Memory B cell (primary cell): ENCODE measurements around the gene FAM200B.

ENCODE experiments used
- ATAC-seq: fragments of 150-1000 bp; cut with Tn5 transposase; 2 replicates; pipeline ENCODE4 v1.10.0; 2021; ENCODE audit warnings: low read depth, mild to moderate bottlenecking, moderate library complexity
- DNase-seq, 2 donors: peaks; one replicate each; pipeline ENCODE4 v3.0.0; 2022; ENCODE audit warnings: low spot score in 2 of 2
- H3K27ac Mint-ChIP-seq: one replicate; pipeline ENCODE4 v1.8.0; 2022; ENCODE audit warnings: mild to moderate bottlenecking, moderate library complexity, mixed read lengths
- H3K27me3 Mint-ChIP-seq: one replicate; pipeline ENCODE4 v1.8.0; 2022; ENCODE audit warnings: mixed read lengths
- H3K36me3 Mint-ChIP-seq: one replicate; pipeline ENCODE4 v1.8.0; 2022; ENCODE audit warnings: mild to moderate bottlenecking, mixed read lengths
- H3K4me1 Mint-ChIP-seq: one replicate; pipeline ENCODE4 v1.8.0; 2022; ENCODE audit warnings: mixed read lengths
- H3K4me3 Mint-ChIP-seq: one replicate; pipeline ENCODE4 v1.8.0; 2022; ENCODE audit warnings: mild to moderate bottlenecking, moderate library complexity, mixed read lengths
- H3K9me3 Mint-ChIP-seq: one replicate; pipeline ENCODE4 v1.8.0; 2022; ENCODE audit warnings: mixed read lengths

Gene FAM200B

GRCh38 chr4:15696866-15697265, 15.2 kb downstream of the FAM200B start:
- Mint-ChIP-seq H3K27ac (no peak overlapping the region), H3K9me3 (peaks cover 3% of the 10 kb centered on the region), H3K27me3 (peaks cover 9% of the 10 kb centered on the region), H3K4me3 (no peak overlapping the region), H3K36me3 (peaks cover 4% of the 10 kb centered on the region), H3K4me1 (peaks cover 2% of the 10 kb centered on the region)
- DNase-seq (no peak), ATAC-seq (no peak)

GRCh38 chr4:15702941-15703403, 21.3 kb downstream of the FAM200B start, which contains the start of gene BST1:
BST1 (plus strand) TSS chr4:15703065; CDS start chr4:15703145, 80 bp downstream.
- Mint-ChIP-seq H3K4me3 (peak within 1 kb of the TSS; percentile 89), H3K4me1 (peaks cover 15% of the 10 kb centered on the region), H3K27me3 (peaks cover 20% of the 10 kb centered on the region), H3K9me3 (peaks cover 9% of the 10 kb centered on the region), H3K36me3 (no peaks in the 10 kb centered on the region), H3K27ac (no peak within 1 kb of the TSS)
- DNase-seq (peak; percentile 49 to 63), ATAC-seq (peak; percentile 92)

- DNase-seq = no peak
- Mint-ChIP-seq H3K27ac (no peak overlapping the region), H3K9me3 (peaks cover 9% of the 10 kb centered on the region), H3K27me3 (peaks cover 21% of the 10 kb centered on the region), H3K4me1 (peaks cover 15% of the 10 kb centered on the region), H3K36me3 (no peaks in the 10 kb centered on the region), H3K4me3 (peak overlapping the region; percentile 89)
- no peak for ATAC-seq
Measured at GRCh38 chr4:15703439-15703838, 21.8 kb downstream of the FAM200B start.

GRCh38 chr4:15704129-15704528, 22.5 kb downstream of the FAM200B start:
- Mint-ChIP-seq H3K27me3 (peaks cover 25% of the 10 kb centered on the region), H3K36me3 (no peaks in the 10 kb centered on the region), H3K4me1 (peaks cover 15% of the 10 kb centered on the region)

GRCh38 chr4:15706646-15707362, 25.2 kb downstream of the FAM200B start:
- Mint-ChIP-seq H3K4me3 (no peak overlapping the region), H3K4me1 (peaks cover 13% of the 10 kb centered on the region), H3K36me3 (no peaks in the 10 kb centered on the region), H3K9me3 (peaks cover 6% of the 10 kb centered on the region), H3K27ac (no peak overlapping the region), H3K27me3 (peaks cover 22% of the 10 kb centered on the region)
- DNase-seq (no peak), ATAC-seq (no peak)

More at GRCh38 chr4:15704129-15704528, 22.5 kb downstream of the FAM200B start:
- no peak for DNase-seq
- no peak for ATAC-seq
- H3K9me3 Mint-ChIP-seq = peaks cover 9% of the 10 kb centered on the region
- no peak overlapping the region for H3K4me3 Mint-ChIP-seq
- H3K27ac Mint-ChIP-seq = no peak overlapping the region

GRCh38 chr4:15707363-15707715, 25.7 kb downstream of the FAM200B start:
- Mint-ChIP-seq H3K9me3 (peaks cover 6% of the 10 kb centered on the region), H3K4me3 (no peak overlapping the region), H3K36me3 (no peaks in the 10 kb centered on the region), H3K27ac (no peak overlapping the region), H3K27me3 (peaks cover 22% of the 10 kb centered on the region), H3K4me1 (peaks cover 13% of the 10 kb centered on the region)
- no peak for DNase-seq
- ATAC-seq = no peak

- Mint-ChIP-seq H3K36me3 (no peaks in the 10 kb centered on the region), H3K4me1 (no peaks in the 10 kb centered on the region), H3K4me3 (no peak overlapping the region), H3K9me3 (no peaks in the 10 kb centered on the region), H3K27ac (no peak overlapping the region), H3K27me3 (peaks cover 8% of the 10 kb centered on the region)
- DNase-seq (no peak), ATAC-seq (no peak)
Measured at GRCh38 chr4:15711762-15712161, 30.1 kb downstream of the FAM200B start.

GRCh38 chr4:15712214-15712613, 30.6 kb downstream of the FAM200B start:
- ATAC-seq (no peak), DNase-seq (no peak)
- Mint-ChIP-seq H3K36me3 (no peaks in the 10 kb centered on the region), H3K27me3 (peaks cover 8% of the 10 kb centered on the region), H3K9me3 (no peaks in the 10 kb centered on the region), H3K27ac (no peak overlapping the region), H3K4me1 (no peaks in the 10 kb centered on the region), H3K4me3 (no peak overlapping the region)

- DNase-seq = no peak
- no peaks in the 10 kb centered on the region for H3K36me3 Mint-ChIP-seq
- H3K9me3 Mint-ChIP-seq = no peaks in the 10 kb centered on the region
- H3K4me1 Mint-ChIP-seq = no peaks in the 10 kb centered on the region
- no peak for ATAC-seq
- H3K4me3 Mint-ChIP-seq = no peak overlapping the region
- H3K27me3 Mint-ChIP-seq = peaks cover 3% of the 10 kb centered on the region
- H3K27ac Mint-ChIP-seq = no peak overlapping the region
Measured at GRCh38 chr4:15714141-15714540, 32.5 kb downstream of the FAM200B start.

- Mint-ChIP-seq H3K27ac (no peak overlapping the region), H3K27me3 (peaks cover 4% of the 10 kb centered on the region), H3K4me3 (no peak overlapping the region), H3K36me3 (no peaks in the 10 kb centered on the region), H3K4me1 (no peaks in the 10 kb centered on the region), H3K9me3 (no peaks in the 10 kb centered on the region)
- ATAC-seq (no peak), DNase-seq (no peak)
Measured at GRCh38 chr4:15714646-15715435, 33.2 kb downstream of the FAM200B start.

- Mint-ChIP-seq H3K27me3 (peaks cover 3% of the 10 kb centered on the region), H3K4me1 (no peaks in the 10 kb centered on the region), H3K36me3 (no peaks in the 10 kb centered on the region), H3K27ac (no peak overlapping the region), H3K4me3 (no peak overlapping the region), H3K9me3 (no peaks in the 10 kb centered on the region)
- DNase-seq = no peak
- no peak for ATAC-seq
Measured at GRCh38 chr4:15716115-15716514, 34.5 kb downstream of the FAM200B start.

GRCh38 chr4:15717086-15717485, 35.5 kb downstream of the FAM200B start:
- no peak overlapping the region for H3K27ac Mint-ChIP-seq
- no peaks in the 10 kb centered on the region for H3K9me3 Mint-ChIP-seq
- DNase-seq = no peak
- no peaks in the 10 kb centered on the region for H3K36me3 Mint-ChIP-seq
- no peaks in the 10 kb centered on the region for H3K4me1 Mint-ChIP-seq
- no peak for ATAC-seq
- H3K4me3 Mint-ChIP-seq = no peak overlapping the region
- H3K27me3 Mint-ChIP-seq = peaks cover 3% of the 10 kb centered on the region

GRCh38 chr4:15717657-15718416, 36.2 kb downstream of the FAM200B start:
- no peak overlapping the region for H3K4me3 Mint-ChIP-seq
- no peak overlapping the region for H3K27ac Mint-ChIP-seq
- H3K4me1 Mint-ChIP-seq = no peaks in the 10 kb centered on the region
- no peaks in the 10 kb centered on the region for H3K9me3 Mint-ChIP-seq
- no peak for ATAC-seq
- DNase-seq = no peak
- H3K27me3 Mint-ChIP-seq = peaks cover 3% of the 10 kb centered on the region
- H3K36me3 Mint-ChIP-seq = no peaks in the 10 kb centered on the region

- ATAC-seq = no peak
- Mint-ChIP-seq H3K36me3 (no peaks in the 10 kb centered on the region), H3K4me3 (no peak overlapping the region), H3K27me3 (peaks cover 3% of the 10 kb centered on the region), H3K4me1 (no peaks in the 10 kb centered on the region), H3K27ac (no peak overlapping the region), H3K9me3 (no peaks in the 10 kb centered on the region)
- DNase-seq = no peak
Measured at GRCh38 chr4:15718465-15718864, 36.8 kb downstream of the FAM200B start.
